Activated CD8-positive, alpha-beta memory T cell treated with anti-CD3 and anti-CD28 coated beads, Interleukin-2, amount 10 ng/mL, durations not matched to agents 7 days and 5 days (primary cell): Measurements from ENCODE around the gene SENP5. TPM values are rescaled to one million over a fixed set of nuclear protein-coding genes. Genes with fewer than 3 reads are reported as not detected.

ENCODE experiments used
- ATAC-seq: fragments of 150-1000 bp; cut with Tn5 transposase; one replicate; pipeline ENCODE4 v1.10.0; 2021; ENCODE audit warnings: moderate library complexity
- CTCF ChIA-PET: fragments of 350-600 bp; sonication (Branson Sonifier 250); formaldehyde crosslinking; loops from one replicate; lab custom pipeline; 2021; ENCODE audit warnings: antibody characterized with exemption; lab: Charles Lee
- DNase-seq: peaks from one replicate; pipeline ENCODE4 v3.0.0-alpha.2; 2020
- H3K27ac Mint-ChIP-seq: one replicate; pipeline ENCODE4 v1.8.0; 2021; ENCODE audit warnings: mild to moderate bottlenecking, mixed read lengths
- H3K27me3 Mint-ChIP-seq: one replicate; pipeline ENCODE4 v1.8.0; 2021; ENCODE audit warnings: mixed read lengths
- H3K36me3 Mint-ChIP-seq: one replicate; pipeline ENCODE4 v1.8.0; 2021; ENCODE audit warnings: mild to moderate bottlenecking, mixed read lengths
- H3K4me1 Mint-ChIP-seq: one replicate; pipeline ENCODE4 v1.8.0; 2021; ENCODE audit warnings: mixed read lengths
- H3K4me3 Mint-ChIP-seq: one replicate; pipeline ENCODE4 v1.8.0; 2021; ENCODE audit warnings: mild to moderate bottlenecking, moderate library complexity, mixed read lengths
- H3K9me3 Mint-ChIP-seq: one replicate; pipeline ENCODE4 v1.8.0; 2022; ENCODE audit warnings: low read depth, mixed read lengths
- total RNA-seq, 2 experiments: library from RNA; stranded (reverse); gene quantifications; one replicate each; pipeline ENCODE4 v1.2.3, GENCODE V29; 2021

Gene SENP5
- total RNA-seq, 2 experiments from 2014 or later, result 39.8 to 42.0 TPM

DNA sequence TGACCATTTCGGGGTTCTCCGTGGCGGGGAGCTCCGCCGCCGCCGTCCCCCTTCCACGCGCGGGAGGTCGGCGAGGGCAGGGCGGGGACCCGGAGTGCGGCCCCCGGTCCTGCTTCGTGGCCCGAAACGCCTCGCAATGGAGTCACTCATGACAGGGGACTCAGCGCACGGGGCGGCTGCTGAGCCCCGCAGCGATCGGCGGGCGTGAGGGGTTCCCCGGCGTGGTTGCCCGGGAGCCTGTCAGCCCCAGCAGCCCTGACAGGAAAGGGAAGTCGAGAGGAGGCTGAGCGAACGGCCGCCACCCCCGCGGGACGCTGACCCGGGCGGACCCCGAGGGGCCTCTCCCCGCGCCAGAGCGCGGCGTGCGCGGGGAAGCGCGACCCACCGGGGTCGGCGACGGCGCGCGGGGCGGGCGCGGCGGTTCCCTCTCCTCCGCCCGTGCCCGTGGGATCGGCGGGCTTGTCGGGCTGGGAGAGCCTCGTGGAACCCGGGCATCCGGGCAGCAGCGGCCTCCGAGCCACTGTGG lies 101.5 kb downstream of the SENP5 start:
- Mint-ChIP-seq H3K4me1 (peaks cover 17% of the 10 kb centered on the region), H3K27me3 (peaks cover 22% of the 10 kb centered on the region), H3K9me3 (no peaks in the 10 kb centered on the region), H3K36me3 (peaks cover 10% of the 10 kb centered on the region), H3K4me3 (peak overlapping the region; percentile 70), H3K27ac (peak overlapping the region; percentile 75)
- ATAC-seq, result peak; percentile 51
- CTCF ChIA-PET, result interaction anchor here (0.6 to 4.8 kb wide), 28 partner anchors 10 to 447 kb away, joined by 3 to 53 read pairs (median 4); partner anchors contain the start of genes CEP19, NCBP2, PAK2 and PIGX
- peak; percentile 67 for DNase-seq

DNA sequence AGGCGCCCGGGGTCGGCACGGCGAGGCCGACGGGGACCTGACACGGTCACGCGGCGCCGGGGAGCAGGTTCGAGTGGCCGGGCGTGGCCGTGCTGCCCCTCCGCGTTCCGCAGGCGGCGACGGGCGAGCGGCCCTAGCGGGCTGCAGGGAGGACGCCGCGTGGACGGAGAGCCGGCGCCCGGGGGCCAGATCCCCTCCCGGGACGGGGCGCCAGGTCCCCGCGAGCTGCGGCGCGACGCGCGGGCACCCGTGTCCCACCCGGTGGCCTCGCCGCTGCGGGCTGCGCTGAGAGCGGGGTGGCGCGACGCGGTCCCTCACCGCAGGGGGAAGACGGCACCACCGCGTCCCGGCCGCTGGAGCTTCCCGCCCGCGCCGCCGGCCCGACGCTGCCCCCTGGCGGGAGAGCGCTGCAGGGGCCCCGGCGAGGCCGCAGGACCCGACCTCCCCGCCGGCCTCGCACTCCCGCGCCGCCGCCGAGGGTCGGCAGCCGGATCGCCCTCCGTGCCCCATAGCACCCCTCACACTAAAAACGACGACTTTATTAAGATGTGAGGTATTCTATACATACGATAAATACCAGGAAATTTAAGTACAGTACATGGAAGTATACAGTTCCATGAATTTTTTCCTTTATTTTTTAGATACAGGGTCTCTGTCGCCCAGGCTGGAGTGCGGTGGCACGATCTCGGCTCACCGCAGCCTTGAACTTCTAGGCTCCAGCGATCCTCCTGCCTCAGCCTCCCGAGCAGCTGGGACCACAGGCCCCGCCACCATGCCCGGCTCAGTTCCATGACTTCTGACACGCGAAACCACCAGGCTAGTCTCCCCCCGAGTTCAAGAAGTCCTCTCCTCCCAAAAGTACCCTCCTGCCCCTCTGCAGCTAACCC lies 102.2 kb downstream of the SENP5 start:
- ATAC-seq, result peak; percentile 74
- CTCF ChIA-PET, result interaction anchor here (0.6 to 4.8 kb wide), 29 partner anchors 9 to 448 kb away, joined by 3 to 53 read pairs (median 4); partner anchors contain the start of genes CEP19, NCBP2, PAK2 and PIGX
- peaks cover 22% of the 10 kb centered on the region for H3K27me3 Mint-ChIP-seq
- peaks cover 17% of the 10 kb centered on the region for H3K4me1 Mint-ChIP-seq
- H3K27ac Mint-ChIP-seq, result peak overlapping the region; percentile 42
- H3K9me3 Mint-ChIP-seq, result no peaks in the 10 kb centered on the region
- H3K4me3 Mint-ChIP-seq, result peak overlapping the region; percentile 52
- DNase-seq, result peak; percentile 70
- H3K36me3 Mint-ChIP-seq, result peaks cover 10% of the 10 kb centered on the region

DNA sequence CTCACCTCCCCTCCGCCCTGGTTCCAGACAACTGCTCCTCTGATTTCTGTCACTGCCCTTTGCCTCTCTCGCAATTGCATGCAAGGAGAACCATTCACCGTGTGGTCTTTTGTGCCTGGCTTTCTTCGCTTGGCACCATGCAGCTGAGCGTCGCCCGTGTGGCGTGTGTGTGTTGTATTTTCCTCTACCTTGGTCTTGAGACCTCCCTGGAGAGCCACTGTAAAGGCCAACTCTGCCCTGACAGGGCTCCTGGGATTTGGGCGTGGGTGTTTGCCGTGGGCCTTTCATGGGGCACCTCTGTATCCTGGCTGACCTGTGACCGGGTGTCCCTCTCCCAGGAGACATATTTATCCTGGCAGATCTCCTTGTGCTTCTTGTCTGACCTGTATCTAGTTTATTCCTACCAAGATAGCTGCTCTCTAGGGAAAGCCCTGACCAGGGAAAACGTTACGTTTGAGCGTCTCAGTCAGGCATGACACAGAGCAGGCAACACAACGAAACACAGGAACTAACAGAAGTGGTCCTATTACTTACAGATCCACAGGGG lies 102.9 kb downstream of the SENP5 start:
- ATAC-seq (no peak), DNase-seq (peak; percentile 39)
- H3K27ac Mint-ChIP-seq, result peak overlapping the region; percentile 42
- peaks cover 22% of the 10 kb centered on the region for H3K27me3 Mint-ChIP-seq
- H3K4me1 Mint-ChIP-seq, result peaks cover 17% of the 10 kb centered on the region
- H3K36me3 Mint-ChIP-seq, result peaks cover 10% of the 10 kb centered on the region
- H3K9me3 Mint-ChIP-seq, result no peaks in the 10 kb centered on the region
- CTCF ChIA-PET, result interaction anchor here (1.0 to 4.8 kb wide), 13 partner anchors 8 to 448 kb away, joined by 3 to 53 read pairs (median 4); partner anchors contain the start of gene NCBP2
- peak overlapping the region; percentile 52 for H3K4me3 Mint-ChIP-seq

DNA sequence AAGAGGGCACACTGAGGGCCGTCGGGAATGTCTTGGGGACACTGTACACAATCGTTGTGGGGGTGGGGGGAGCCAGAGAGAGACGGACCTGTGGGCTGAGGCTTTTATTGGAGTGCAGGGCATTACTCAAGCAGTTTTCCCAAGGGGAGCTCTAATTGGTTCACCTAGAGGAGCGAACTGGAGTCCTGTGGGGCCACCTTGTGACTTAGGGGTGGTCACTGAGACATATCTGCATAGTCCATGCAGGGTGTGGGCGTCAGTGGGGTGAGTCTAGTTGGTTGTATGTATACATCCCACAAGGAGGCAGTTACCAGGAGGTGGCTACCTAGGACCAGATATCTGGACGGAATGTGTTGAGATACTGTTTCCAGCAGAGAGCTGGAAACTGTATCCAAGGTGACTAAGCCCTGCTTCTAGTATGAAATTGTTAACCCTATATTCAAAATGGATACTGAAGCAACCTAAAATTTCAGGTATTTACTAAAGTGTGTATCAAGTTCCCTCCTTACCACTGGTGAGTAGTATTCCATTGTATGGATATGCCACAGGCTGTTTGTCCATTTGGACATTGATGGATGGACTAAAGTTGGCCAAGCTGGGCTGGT lies 103.5 kb downstream of the SENP5 start:
- DNase-seq (peak; percentile 37), ATAC-seq (no peak)
- no peak overlapping the region for H3K4me3 Mint-ChIP-seq

DNA sequence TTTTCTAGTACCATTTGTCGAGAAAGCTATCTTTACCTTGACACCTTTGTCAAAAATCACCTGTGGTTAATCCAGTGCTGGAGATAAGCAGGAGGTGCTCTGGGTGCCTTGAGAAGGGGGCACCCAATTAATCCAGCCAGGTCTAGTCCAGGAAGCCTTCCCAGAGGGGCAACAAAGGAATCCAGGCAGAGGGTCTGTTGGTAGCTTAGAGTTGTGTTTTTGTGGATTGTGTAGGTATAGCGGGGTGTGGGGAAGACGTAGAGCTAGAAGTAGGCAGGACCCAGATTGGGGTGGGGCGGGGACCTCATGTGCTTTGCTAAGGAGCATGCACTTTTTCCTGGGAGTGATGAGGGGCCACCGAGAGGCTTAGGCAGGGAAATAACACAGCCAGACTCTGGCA lies 106.9 kb downstream of the SENP5 start:
- Mint-ChIP-seq H3K27me3 (peaks cover 23% of the 10 kb centered on the region), H3K27ac (no peak overlapping the region), H3K36me3 (no peaks in the 10 kb centered on the region), H3K4me3 (no peak overlapping the region), H3K4me1 (peaks cover 15% of the 10 kb centered on the region), H3K9me3 (no peaks in the 10 kb centered on the region)
- DNase-seq, result peak; percentile 19
- CTCF ChIA-PET, result no interaction called here
- ATAC-seq, result no peak

More for the DNA sequence above, 103.5 kb downstream of the SENP5 start:
- H3K9me3 Mint-ChIP-seq, result no peaks in the 10 kb centered on the region
- peaks cover 6% of the 10 kb centered on the region for H3K36me3 Mint-ChIP-seq
- H3K27me3 Mint-ChIP-seq, result peaks cover 22% of the 10 kb centered on the region
- H3K27ac Mint-ChIP-seq, result no peak overlapping the region
- CTCF ChIA-PET, result interaction anchor here (0.8 to 4.8 kb wide), 8 partner anchors 8 to 442 kb away, joined by 3 to 53 read pairs (median 5); partner anchors contain the start of gene NCBP2
- peaks cover 17% of the 10 kb centered on the region for H3K4me1 Mint-ChIP-seq

DNA sequence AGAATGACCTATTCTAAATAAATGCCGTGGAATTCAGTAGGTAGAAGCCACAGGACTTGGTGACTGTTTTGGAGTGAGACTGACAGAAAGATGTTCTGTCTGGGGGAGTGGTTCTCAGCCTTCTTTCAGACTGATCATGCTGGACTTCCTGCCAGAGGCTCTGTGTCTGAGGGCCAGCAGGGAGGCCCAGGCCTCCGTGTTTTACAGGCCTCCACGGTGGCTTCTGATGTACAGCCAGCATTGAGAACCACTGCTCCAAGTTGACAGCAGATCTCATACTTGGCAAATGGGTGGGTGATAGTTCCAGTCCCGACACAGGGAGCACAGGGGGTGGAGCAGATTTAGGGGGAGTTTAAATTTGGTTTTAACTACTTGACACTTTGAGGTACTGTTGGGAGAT lies 107.6 kb downstream of the SENP5 start:
- Mint-ChIP-seq H3K27me3 (peaks cover 20% of the 10 kb centered on the region), H3K9me3 (no peaks in the 10 kb centered on the region), H3K36me3 (no peaks in the 10 kb centered on the region), H3K4me1 (peaks cover 11% of the 10 kb centered on the region), H3K4me3 (no peak overlapping the region), H3K27ac (no peak overlapping the region)
- DNase-seq (peak; percentile 23), ATAC-seq (no peak)
- CTCF ChIA-PET, result no interaction called here

DNA sequence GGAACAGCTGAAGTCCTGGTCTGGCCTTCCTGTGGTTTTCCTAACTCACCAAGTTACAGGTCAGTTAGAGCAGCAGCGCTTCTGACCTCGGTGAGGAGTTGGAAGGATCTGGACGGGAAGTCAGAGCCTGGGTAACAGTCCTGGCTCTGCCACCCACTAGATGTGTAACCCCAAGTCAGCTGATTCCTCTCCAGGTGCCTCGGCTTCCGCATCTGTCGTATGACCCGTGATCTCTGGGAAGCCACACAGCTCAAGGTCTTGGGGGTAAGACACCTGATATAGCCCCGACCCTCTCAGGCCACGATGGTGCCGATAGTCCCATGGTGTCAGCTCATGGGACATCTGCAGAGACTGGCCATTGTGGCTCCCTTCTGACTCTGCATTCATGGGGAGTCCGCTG lies 109.2 kb downstream of the SENP5 start:
- CTCF ChIA-PET, result interaction anchor here (1.1 to 1.3 kb wide), 3 partner anchors 53 to 140 kb away, joined by 3 to 5 read pairs (median 4); partner anchors contain the start of gene MELTF
- Mint-ChIP-seq H3K4me1 (peaks cover 9% of the 10 kb centered on the region), H3K27ac (no peak overlapping the region), H3K9me3 (no peaks in the 10 kb centered on the region), H3K4me3 (no peak overlapping the region), H3K27me3 (peaks cover 19% of the 10 kb centered on the region), H3K36me3 (peaks cover 4% of the 10 kb centered on the region)
- ATAC-seq (no peak), DNase-seq (peak; percentile 34)

DNA sequence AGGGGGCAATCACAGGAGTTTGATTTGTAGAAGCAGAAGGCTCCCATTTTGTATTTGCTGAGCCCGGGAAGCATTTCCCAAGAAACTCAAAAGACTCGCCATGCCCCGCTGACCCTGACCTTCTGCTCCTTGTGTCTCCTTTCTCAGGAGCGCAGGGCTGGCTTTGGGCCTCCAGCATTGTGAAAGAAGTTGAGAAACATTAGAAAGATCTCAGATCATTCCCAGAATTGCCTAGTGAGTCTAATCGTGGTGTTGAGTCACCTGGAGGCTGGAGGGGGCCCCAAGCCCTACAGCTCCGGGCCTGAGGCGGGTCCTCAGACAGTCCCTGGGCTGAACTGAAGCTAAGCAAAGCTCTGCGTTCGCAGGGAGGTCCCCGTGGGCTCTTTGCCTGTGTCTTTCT lies 111.8 kb downstream of the SENP5 start:
- peaks cover 10% of the 10 kb centered on the region for H3K36me3 Mint-ChIP-seq
- H3K4me3 Mint-ChIP-seq, result no peak overlapping the region
- CTCF ChIA-PET, result interaction anchor here (1.4 to 1.5 kb wide), 2 partner anchors 9 to 50 kb away, joined by 5 to 8 read pairs; partner anchors contain the start of gene MELTF
- peaks cover 8% of the 10 kb centered on the region for H3K9me3 Mint-ChIP-seq
- ATAC-seq (no peak), DNase-seq (no peak)
- peaks cover 9% of the 10 kb centered on the region for H3K4me1 Mint-ChIP-seq
- peaks cover 30% of the 10 kb centered on the region for H3K27me3 Mint-ChIP-seq
- H3K27ac Mint-ChIP-seq, result no peak overlapping the region

DNA sequence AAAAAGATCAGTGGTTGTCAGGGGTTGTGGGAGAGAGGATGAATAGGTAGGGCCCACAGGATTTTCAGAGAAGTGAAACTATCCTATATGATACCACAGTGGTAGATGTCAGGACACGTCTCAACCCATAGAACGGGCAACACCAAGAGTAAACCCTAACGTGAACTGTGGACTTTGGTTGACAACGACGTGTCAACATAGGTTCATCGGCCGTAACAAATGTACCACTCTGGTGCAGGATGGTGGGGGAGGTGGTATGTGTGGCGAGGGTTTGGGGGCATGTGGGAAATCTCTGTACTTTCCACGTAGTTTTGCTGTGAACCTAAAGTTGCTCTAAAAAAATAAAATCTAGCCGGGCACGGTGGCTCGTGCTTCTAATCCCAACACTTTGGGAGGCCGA lies 113.9 kb downstream of the SENP5 start:
- Mint-ChIP-seq H3K4me1 (peaks cover 9% of the 10 kb centered on the region), H3K27ac (no peak overlapping the region), H3K9me3 (peaks cover 8% of the 10 kb centered on the region), H3K27me3 (peaks cover 37% of the 10 kb centered on the region), H3K36me3 (peaks cover 10% of the 10 kb centered on the region), H3K4me3 (no peak overlapping the region)
- no peak for DNase-seq
- no peak for ATAC-seq
- CTCF ChIA-PET, result interaction anchor here (1.5 kb wide), 1 partner anchor 12 kb away, joined by 3 read pairs; no protein-coding TSS in a partner anchor

DNA sequence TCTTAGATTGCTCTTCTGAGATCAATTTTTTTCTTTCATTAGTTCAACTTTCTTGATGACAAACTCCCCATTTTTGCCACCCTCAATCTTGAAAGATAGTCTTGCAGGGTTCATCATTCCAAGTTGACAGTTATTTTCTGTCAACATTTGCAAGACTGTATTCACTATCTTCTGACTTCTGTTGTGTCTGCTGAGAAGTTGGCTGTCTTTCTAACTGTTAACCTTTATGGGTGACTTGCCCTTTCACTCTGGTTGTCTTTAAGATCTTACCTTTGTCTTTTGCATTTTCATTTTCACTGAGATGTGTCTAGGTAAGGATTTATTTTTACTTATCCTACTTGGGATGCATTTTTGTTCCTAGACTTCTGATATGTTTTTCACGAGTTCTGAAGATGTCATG lies 115.5 kb downstream of the SENP5 start:
- ATAC-seq, result no peak
- H3K9me3 Mint-ChIP-seq, result peaks cover 8% of the 10 kb centered on the region
- CTCF ChIA-PET, result interaction anchor here (1.7 kb wide), 1 partner anchor 14 kb away, joined by 4 read pairs; no protein-coding TSS in a partner anchor
- H3K4me3 Mint-ChIP-seq, result no peak overlapping the region
- peaks cover 8% of the 10 kb centered on the region for H3K4me1 Mint-ChIP-seq
- H3K27me3 Mint-ChIP-seq, result peaks cover 40% of the 10 kb centered on the region
- H3K36me3 Mint-ChIP-seq, result peaks cover 10% of the 10 kb centered on the region
- no peak for DNase-seq
- no peak overlapping the region for H3K27ac Mint-ChIP-seq
